Tibial artery (tissue), 4 donors: ENCODE results near the gene ZBTB9.

Source experiments
- DNase-seq, 2 donors: peaks; one replicate each; pipeline ENCODE4 v3.0.0-alpha.2; 2019
- H3K27ac ChIP-seq, 2 donors: fragments of 200-600 bp; sonication (generic) in 1 of 2; 1 replicate in 1 of 2; 2 replicates in 1 of 2; pipeline ENCODE4 v1.5.1; 2018 to 2019; ENCODE audit warnings: mild to moderate bottlenecking in 1 of 2
- H3K27me3 ChIP-seq, 2 donors: fragments of 200-600 bp; sonication (generic) in 1 of 2; one replicate each; pipeline versions ENCODE4 v1.5.1 to v1.6.0; 2016 to 2019
- H3K36me3 ChIP-seq, 3 donors: fragments of 200-600 bp; sonication (generic) in 2 of 3; one replicate each; pipeline ENCODE4 v1.5.1; 2016 to 2019; ENCODE audit warnings: mild to moderate bottlenecking in 2 of 3
- H3K4me1 ChIP-seq, 4 donors: fragments of 200-600 bp; sonication (generic) in 2 of 4; 1 replicate in 3 of 4; 2 replicates in 1 of 4; pipeline ENCODE4 v1.5.1; 2016 to 2019
- H3K4me3 ChIP-seq, 2 donors: fragments of 200-600 bp; sonication (generic) in 1 of 2; 1 replicate in 1 of 2; 2 replicates in 1 of 2; pipeline ENCODE4 v1.5.1; 2018 to 2019; ENCODE audit warnings: mild to moderate bottlenecking in 2 of 2
- H3K9me3 ChIP-seq, 3 donors: fragments of 200-600 bp; sonication (generic) in 1 of 3; one replicate each; pipeline ENCODE4 v1.5.1; 2016 to 2019
- intact Hi-C: fragments of 100-400 bp; cut with DNase I; formaldehyde crosslinking; loops from one replicate; pipeline ENCODE4 v1.15.0; 2023; ENCODE audit warnings: low total_unique reads
- TF ChIP-seq, protein P1 (sequence below), 2 experiments: fragments of 200-600 bp in 1 of 2; fragments of 450-650 bp in 1 of 2; IDR thresholded peaks; one replicate each; pipeline ENCODE4 v1.5.1; 2017 to 2019; ENCODE audit warnings: antibody characterized with exemption in 2 of 2, mild to moderate bottlenecking in 1 of 2, moderate library complexity in 1 of 2

The ZBTB9 gene

DNA sequence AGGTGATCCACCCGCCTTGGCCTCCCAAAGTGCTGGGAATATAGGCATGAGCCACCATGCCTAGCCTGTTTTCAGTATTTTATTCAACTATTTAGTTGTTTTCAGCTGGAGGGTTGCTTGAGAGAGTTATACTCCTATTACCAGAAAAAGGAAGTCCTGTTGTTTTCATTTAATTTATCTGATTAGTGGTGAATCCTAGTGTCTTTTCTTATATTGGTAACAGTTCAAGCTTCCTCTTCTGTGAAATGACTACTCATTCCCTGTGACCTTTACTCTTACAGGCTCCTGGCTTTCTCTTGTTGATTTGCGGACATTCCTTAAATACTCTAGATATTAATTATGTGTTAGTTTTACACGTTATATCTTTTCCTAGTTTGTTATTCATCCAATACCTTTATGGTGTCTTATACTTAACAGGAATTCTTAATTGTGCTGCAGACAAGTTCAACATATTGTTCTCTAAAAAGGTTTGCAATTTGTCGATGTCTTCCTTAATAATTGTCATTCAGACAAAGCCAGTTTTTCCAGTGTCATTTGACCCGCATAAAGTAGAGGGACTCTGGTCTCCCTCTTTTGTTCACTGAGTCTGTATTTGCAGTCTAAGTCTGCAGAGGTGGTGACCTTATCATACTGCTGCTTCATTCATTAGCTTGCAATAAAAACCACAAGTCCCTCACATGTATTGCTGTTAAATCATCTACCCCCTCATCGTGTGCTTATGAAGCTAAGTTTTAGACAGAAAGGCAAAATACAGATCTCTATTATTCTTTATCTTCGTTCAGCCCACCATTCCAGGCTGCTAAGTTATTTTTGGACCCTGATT lies 51.4 kb downstream of the ZBTB9 start:
- no peaks in the 10 kb centered on the region for H3K36me3 ChIP-seq
- H3K4me1 ChIP-seq: peaks cover 0 to 5% (median 0%) of the 10 kb centered on the region in 4 donors
- H3K4me3 ChIP-seq: no peak overlapping the region
- no peaks in the 10 kb centered on the region for H3K9me3 ChIP-seq
- DNase-seq: no peak
- no peak overlapping the region for H3K27ac ChIP-seq
- intact Hi-C loops: no loop called here
- H3K27me3 ChIP-seq: peaks cover 0 to 7% of the 10 kb centered on the region in 2 donors
- TF ChIP-seq, protein P1, sequence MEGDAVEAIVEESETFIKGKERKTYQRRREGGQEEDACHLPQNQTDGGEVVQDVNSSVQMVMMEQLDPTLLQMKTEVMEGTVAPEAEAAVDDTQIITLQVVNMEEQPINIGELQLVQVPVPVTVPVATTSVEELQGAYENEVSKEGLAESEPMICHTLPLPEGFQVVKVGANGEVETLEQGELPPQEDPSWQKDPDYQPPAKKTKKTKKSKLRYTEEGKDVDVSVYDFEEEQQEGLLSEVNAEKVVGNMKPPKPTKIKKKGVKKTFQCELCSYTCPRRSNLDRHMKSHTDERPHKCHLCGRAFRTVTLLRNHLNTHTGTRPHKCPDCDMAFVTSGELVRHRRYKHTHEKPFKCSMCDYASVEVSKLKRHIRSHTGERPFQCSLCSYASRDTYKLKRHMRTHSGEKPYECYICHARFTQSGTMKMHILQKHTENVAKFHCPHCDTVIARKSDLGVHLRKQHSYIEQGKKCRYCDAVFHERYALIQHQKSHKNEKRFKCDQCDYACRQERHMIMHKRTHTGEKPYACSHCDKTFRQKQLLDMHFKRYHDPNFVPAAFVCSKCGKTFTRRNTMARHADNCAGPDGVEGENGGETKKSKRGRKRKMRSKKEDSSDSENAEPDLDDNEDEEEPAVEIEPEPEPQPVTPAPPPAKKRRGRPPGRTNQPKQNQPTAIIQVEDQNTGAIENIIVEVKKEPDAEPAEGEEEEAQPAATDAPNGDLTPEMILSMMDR (IDR thresholded peaks at IDR 0.05): no peak
